HG02973 (cell line): ENCODE measurements around the gene C6orf62.
"Not testable (repeated sequence)": the region's sequence is repeated elsewhere in the genome, so short reads cannot be mapped to it uniquely, and the experiment has no call there.

Source experiments
- ATAC-seq: cut with Tn5 transposase; IDR thresholded peaks from one replicate; pipeline ENCODE4 v1.9.1; 2021; ENCODE audit warnings: moderate library complexity; ENCODE audit not compliant: unreplicated experiment

Gene C6orf62

GRCh38 chr6:24702720-24703282 lies 16.2 kb downstream of the C6orf62 start:
- no peak for ATAC-seq

DNA sequence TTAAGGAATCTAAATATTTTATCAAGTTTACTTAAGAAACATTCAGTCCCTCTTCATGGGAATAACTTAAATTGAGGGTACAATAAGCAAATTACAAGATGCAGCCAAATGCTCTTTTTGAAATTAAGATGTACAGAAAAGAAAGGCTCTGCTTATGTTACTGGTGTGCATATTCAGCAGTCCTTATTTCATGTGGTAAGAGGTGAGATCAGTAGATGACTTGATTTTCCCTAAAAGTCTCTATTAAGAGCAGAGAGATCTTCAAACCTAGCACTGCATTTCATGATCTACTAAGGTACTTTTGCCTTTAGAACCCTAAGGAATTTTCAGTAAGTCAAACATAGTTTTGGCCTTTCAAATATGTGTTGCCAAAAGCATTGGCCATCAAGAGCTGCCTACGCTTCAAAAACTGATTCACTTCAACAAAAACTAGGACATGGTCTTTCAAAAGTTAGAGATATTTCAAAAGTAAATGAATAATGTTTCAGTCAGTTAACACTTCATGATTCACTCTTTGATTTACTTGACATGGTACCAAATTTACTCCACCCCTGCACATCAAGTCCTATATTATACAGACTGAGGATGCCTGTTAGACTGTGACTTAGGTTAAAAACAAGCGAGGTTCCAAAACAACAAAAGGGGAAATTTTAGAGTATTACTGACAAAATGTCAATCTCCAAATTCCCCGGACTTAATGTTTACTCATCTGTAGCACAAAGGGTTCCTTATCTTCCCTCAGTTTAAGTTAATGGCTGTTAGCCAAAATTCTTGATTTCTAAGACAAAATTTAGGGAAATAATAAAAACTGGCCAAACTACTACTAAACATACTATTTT lies 19.2 kb downstream of the C6orf62 start:
- no peak for ATAC-seq

- ATAC-seq = no peak
Measured at GRCh38 chr6:24696097-24696496, 22.9 kb downstream of the C6orf62 start.

DNA sequence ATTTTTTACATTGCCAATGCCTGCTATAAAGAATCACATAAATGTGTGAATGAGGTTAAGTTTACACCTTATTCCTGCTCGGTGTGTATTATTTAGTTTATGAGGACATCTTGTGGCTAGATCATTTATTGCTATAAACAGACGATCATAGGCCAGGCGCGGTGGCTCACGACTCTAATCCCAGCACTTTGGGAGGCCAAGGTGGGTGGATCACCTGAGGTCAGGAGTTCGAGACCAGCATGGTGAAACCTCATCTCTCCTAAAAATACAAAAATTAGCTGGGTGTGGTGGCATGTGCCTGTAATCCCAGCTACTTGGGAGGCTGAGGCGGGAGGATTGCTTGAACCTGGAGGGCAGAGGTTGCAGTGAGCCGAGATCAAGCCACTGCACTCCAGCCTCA lies 23.3 kb downstream of the C6orf62 start:
- ATAC-seq = peak; percentile 50

DNA sequence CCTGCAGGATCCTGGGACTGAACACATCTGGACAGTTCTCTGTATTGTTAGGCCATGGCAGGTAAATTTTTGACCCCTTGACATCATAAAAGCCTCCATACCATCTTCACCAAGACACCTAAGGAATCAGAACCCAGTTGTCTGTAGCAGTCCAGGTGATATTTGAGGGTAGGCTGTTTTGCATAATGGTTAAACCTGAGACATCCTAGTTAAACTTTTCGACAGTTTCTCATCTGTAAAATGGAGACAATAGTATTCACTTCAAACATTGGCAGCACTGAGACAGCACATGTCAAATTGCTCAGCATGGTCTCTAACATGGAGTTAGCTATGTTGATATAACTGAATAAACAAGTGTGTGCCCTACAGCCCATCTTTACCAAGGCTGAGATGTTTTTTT lies 24.8 kb downstream of the C6orf62 start:
- ATAC-seq = no peak

GRCh38 chr6:24692848-24693592 lies 25.9 kb downstream of the C6orf62 start:
- ATAC-seq = no peak

GRCh38 chr6:24692415-24692814 lies 26.5 kb downstream of the C6orf62 start:
- no peak for ATAC-seq

DNA sequence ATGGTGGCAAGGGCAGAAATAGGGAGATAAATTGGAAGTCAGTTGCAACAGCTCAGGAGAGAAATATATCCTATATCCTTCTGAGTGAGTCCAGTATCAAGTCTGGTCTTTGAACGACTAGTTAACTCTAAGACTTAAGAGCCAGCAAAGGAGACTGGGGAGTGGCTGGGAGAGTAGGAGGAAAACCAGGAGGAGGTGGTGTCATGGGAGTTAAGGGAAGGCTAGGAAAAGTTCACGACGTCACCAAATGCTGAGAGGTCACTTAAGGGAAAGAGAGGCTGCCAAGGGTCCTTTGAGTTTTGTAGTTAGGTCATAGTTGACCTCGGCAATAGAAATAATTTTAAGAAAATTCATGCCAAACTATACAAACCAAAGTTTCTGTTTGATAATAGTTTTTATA lies 27.0 kb downstream of the C6orf62 start:
- ATAC-seq = no peak

DNA sequence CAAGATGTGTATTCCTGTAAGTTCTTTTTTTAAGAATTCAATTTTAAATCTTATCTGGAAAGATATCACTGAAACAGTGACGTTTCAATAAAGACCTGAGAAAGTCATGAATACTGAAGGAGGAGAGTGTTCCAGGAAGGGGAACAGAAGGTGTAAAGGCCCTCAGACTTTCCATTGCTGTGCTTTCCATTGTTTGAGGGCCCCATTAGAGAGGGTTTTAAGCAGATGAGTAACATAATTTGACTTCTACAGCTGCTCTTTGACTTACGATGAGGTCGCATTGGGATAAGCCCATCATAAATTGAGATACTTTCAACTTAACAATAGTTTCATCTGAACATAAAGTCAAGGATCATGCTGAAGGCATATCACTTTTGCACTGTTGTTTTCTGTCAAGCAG lies 27.4 kb downstream of the C6orf62 start:
- no peak for ATAC-seq

GRCh38 chr6:24690593-24690992 lies 28.4 kb downstream of the C6orf62 start:
- ATAC-seq = no peak

DNA sequence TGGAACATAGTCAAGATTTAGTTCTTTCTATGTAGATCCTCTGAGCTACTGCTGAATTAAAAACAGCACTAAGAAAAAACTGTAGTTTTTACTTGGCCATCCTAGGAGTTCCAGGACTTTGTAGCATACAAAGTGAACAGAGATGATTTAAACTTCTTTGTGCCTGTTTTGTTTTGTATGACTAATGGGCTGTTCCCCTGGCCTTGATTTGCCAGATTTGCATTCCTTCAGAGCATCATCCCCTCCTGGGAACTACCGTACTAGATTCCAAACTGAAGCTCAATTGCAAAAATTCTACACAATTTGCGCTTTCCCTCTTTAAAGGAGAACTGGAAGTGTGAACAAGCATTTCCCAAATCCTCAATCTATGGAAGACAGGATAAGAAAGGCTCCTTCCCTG lies 29.0 kb downstream of the C6orf62 start:
- no peak for ATAC-seq

- ATAC-seq = no peak
Measured at GRCh38 chr6:24686946-24687345, 32.0 kb downstream of the C6orf62 start.

DNA sequence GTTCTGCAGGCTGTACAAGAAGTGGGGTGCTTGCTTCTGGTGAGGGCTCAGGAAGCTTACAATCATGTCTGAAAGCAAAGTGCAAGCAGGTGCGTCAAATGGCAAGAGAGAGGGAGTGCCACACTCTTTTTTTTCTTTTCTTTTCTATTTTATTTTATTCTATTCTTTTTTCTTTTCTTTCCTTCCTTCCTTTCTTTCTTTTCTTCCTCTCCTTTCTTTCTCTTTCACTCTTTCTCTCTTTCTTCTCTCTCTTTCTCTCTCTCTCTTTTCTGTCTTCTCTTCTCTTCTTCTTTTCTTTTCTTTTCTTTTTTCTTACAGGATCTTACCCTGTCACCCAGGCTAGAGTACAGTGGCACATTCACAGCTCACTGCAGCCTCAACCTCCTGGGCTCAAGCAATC lies 32.5 kb downstream of the C6orf62 start:
- ATAC-seq = no peak

DNA sequence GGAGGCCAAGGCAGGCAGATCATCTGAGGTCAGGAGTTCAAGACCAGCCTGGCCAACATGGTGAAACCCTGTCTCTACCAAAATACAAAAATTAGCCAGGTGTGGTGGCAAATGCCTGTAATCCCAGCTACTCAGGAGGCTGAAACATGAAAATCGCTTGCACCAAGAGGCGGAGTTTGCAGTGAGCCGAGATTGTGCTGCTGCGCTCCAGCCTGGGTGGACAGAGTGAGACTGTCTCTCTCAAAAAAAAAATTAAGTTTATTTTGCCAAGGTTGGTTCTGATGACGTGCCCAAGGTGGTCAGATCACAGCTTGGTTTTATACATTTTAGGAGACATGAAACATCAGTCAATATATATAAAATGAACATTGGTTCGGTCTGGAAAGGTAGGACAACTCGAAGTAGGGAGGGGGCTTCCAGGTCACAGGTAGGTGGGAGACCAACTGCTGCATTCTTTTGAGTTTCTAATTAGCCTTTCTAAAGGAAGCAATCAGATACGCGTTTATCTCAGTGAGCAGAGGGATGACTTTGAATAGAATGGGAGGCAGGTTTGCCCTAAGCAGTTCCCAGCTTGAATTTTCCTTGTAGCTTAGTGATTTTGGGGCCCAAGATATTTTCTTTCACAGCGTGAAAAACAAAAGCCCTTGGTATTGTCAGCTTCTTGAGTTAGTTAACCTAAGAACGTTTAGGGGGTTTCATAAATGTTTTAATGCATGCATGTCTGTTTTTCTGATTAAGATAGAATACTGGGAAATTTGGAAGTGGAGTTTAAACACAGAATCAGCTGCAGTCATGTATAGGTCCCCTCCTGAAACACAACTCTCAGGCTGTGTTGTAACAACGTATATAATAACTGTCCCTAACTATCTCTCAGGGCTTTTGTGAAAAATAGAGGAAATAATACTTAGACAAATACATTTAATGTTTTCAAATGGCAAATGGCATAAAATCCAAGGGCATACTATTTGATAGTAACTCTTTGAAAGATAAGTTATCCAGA lies 35.4 kb downstream of the C6orf62 start:
- no peak for ATAC-seq

- ATAC-seq = no peak
Measured at GRCh38 chr6:24680582-24680981, 38.4 kb downstream of the C6orf62 start.

GRCh38 chr6:24678792-24679352 lies 40.1 kb downstream of the C6orf62 start:
- ATAC-seq = not testable (repeated sequence)

GRCh38 chr6:24673625-24674024 lies 45.3 kb downstream of the C6orf62 start:
- no peak for ATAC-seq

DNA sequence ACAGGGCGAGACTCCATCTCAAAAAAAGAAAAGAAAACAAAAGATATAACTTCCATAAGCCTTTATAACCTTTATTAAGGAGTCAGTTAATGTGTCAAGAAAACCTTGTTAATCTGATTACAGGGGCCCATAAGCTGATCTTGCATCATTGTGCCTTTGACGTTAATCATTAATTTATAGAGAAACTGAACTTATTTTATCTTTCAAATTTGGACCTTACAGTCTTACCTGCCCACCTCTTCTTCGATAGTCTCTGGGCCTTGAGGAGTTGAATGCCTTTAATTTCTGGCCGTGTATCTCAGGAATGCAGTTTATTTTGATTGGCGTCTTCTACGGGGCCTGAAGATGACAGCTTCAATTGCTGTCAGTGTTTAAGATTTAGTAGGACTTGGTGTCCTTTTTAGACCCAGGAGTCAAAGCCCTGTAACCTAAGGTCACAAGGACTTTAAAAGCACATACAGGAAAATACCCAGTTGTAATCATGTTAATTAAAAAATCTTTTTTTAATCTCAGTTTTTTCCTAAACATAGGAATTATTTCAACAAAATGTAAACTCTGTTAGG lies 46.3 kb downstream of the C6orf62 start:
- ATAC-seq = no peak

DNA sequence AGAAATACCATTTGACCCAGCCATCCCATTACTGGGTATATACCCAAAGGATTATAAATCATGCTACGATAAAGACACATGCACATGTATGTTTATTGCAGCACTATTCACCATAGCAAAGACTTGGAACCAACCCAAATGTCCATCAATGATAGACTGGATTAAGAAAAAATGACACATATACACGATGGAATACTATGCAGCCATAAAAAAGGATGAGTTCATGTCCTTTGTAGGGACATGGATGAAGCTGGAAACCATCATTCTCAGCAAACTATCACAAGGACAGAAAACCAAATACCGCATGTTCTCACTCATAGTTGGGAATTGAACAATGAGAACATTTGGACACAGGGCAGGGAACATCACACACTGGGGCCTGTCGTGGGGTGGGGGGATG lies 47.9 kb downstream of the C6orf62 start:
- not testable (repeated sequence) for ATAC-seq

DNA sequence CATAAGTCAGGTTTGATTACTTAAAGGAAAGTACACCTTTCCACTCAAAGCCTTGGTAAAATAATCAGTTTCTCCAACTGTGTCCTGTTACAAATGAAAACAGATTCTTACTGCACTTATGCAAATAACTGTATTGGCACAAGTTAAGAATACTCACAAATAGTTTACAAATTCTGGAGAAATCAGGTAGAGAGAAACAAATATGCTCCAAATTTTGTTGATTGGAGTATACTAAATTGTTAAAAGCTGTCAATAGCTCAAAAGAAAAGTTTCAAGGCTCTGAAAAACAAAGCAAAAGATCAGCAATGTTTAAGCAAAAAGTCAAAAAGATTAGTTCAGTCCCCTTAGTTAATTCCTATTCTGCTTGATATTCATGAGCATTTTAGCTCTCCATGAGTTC lies 48.5 kb downstream of the C6orf62 start:
- not testable (repeated sequence) for ATAC-seq
